GM12878 (cell line): ENCODE results near the gene SLC12A3. TPM values are rescaled to one million over a fixed set of nuclear protein-coding genes. Genes with fewer than 3 reads are reported as not detected.

Experiments used
- ATF7 ChIP-seq: fragments of 450-650 bp; IDR thresholded peaks from 2 replicates; pipeline ENCODE4 v1.6.1; 2016; ENCODE audit warnings: low read depth, mild to moderate bottlenecking
- BCL11A ChIP-seq: IDR thresholded peaks from 2 replicates; pipeline ENCODE4 v1.6.1; 2011; ENCODE audit warnings: low read depth, low read length
- BRCA1 ChIP-seq: IDR thresholded peaks from 2 replicates; pipeline ENCODE4 v1.6.1; 2011; ENCODE audit warnings: low read depth, low read length, improper control_type of control experiment
- CBX5 ChIP-seq: sonication (generic); IDR thresholded peaks from 2 replicates; pipeline ENCODE4 v1.6.1; 2016; ENCODE audit warnings: low read depth, moderate library complexity, mild to moderate bottlenecking, inconsistent platforms
- EGR1 ChIP-seq, 2 experiments: IDR thresholded peaks; 1 replicate in 1 of 2; 2 replicates in 1 of 2; pipeline ENCODE4 v1.6.1; 2011 to 2012; ENCODE audit warnings: low read depth in 2 of 2, low read length in 2 of 2, borderline replicate concordance in 1 of 2, mild to moderate bottlenecking in 1 of 2, moderate library complexity in 1 of 2
- ETV6 ChIP-seq, 2 experiments: fragments of 450-650 bp in 1 of 2; IDR thresholded peaks in 1 of 2; conservative IDR thresholded peaks in 1 of 2; 2 replicates each; pipeline ENCODE4 v1.6.1; 2014; ENCODE audit warnings: antibody characterized with exemption in 1 of 2, borderline replicate concordance in 1 of 2, low read depth in 1 of 2, mild to moderate bottlenecking in 1 of 2, moderate library complexity in 1 of 2
- HDGF ChIP-seq: fragments of 450-650 bp; IDR thresholded peaks from 2 replicates; pipeline ENCODE4 v1.6.1; 2016; ENCODE audit warnings: antibody characterized with exemption
- JUNB ChIP-seq: IDR thresholded peaks from 2 replicates; pipeline ENCODE4 v1.6.1; 2016; ENCODE audit warnings: antibody characterized with exemption, mild to moderate bottlenecking
- MTA3 ChIP-seq: IDR thresholded peaks from 2 replicates; pipeline ENCODE4 v1.6.1; 2012; ENCODE audit warnings: low read length, inconsistent platforms, borderline replicate concordance
- POLR2AphosphoS2 ChIP-seq: IDR thresholded peaks from 2 replicates; pipeline ENCODE4 v1.6.1; 2011; ENCODE audit warnings: low read depth, mild to moderate bottlenecking, low read length, improper control_type of control experiment, moderate library complexity
- POLR2AphosphoS5 ChIP-seq: IDR thresholded peaks from 2 replicates; pipeline ENCODE4 v1.6.1; 2011; ENCODE audit warnings: mild to moderate bottlenecking, low read length, inconsistent platforms
- POU2F2 ChIP-seq: IDR thresholded peaks from 3 replicates; pipeline ENCODE4 v1.6.1; 2011; ENCODE audit warnings: low read depth, mild to moderate bottlenecking, low read length, borderline replicate concordance
- RCOR1 ChIP-seq: conservative IDR thresholded peaks from 2 replicates; pipeline ENCODE4 v1.6.1; 2012; ENCODE audit warnings: low read depth, low read length, improper control_type of control experiment
- SREBF1 ChIP-seq: IDR thresholded peaks from 2 replicates; pipeline ENCODE4 v1.6.1; 2012; ENCODE audit warnings: mild to moderate bottlenecking, low read length
- SREBF2 ChIP-seq: IDR thresholded peaks from 2 replicates; pipeline ENCODE4 v1.6.1; 2012; ENCODE audit warnings: mild to moderate bottlenecking, low read length
- STAT3 ChIP-seq: IDR thresholded peaks from 2 replicates; pipeline ENCODE4 v1.6.1; 2011; ENCODE audit warnings: low read depth, low read length, improper control_type of control experiment
- ZBED1 ChIP-seq: IDR thresholded peaks from 2 replicates; pipeline ENCODE4 v1.6.1; 2016; ENCODE audit warnings: borderline replicate concordance
- ZNF274 ChIP-seq: IDR thresholded peaks from one replicate; pipeline ENCODE4 v1.8.0; 2011; ENCODE audit not compliant: insufficient read length, insufficient read depth
- ZNF622 ChIP-seq: fragments of 450-650 bp; IDR thresholded peaks from 2 replicates; pipeline ENCODE4 v1.6.1; 2017; ENCODE audit warnings: mild to moderate bottlenecking, inconsistent platforms
- polyA plus RNA-seq, 11 experiments: library from polyadenylated mRNA; depleted of rRNA in 4 of 11; unstranded in 6 of 11; stranded (reverse) in 5 of 11; fragments of >200 nt; fragmentation: Nextera tagmentation in 4 of 11; fragmentation: Illumina TruSeq in 1 of 11; extraction: Ambion mirVana in 4 of 11; extraction: Trizol in 1 of 11; gene quantifications; 1 replicate in 1 of 11; 2 replicates in 10 of 11; pipeline versions ENCODE4 v1.2.1 to v1.2.3, GENCODE V29; 2011 to 2016; ENCODE audit warnings: inconsistent platforms in 2 of 11, missing spikeins in 2 of 11, low read depth in 1 of 11
- total RNA-seq, 4 experiments: library from RNA; depleted of rRNA in 3 of 4; stranded (reverse); fragments of >200 nt in 3 of 4; fragmentation: Illumina TruSeq in 1 of 4; extraction: Trizol in 1 of 4; gene quantifications; 2 replicates each; pipeline versions ENCODE4 v1.2.1 to v1.2.3, GENCODE V29; 2013 to 2021
- TF ChIP-seq, protein P1 (sequence below): IDR thresholded peaks from 2 replicates; pipeline ENCODE4 v1.6.1; 2011; ENCODE audit warnings: low read depth, low read length, improper control_type of control experiment, borderline replicate concordance
- TF ChIP-seq, protein P2 (sequence below): fragments of 450-650 bp; IDR thresholded peaks from 2 replicates; pipeline ENCODE4 v1.6.1; 2017; ENCODE audit warnings: borderline replicate concordance
- TF ChIP-seq, protein P3 (sequence below): fragments of 450-650 bp; IDR thresholded peaks from 2 replicates; pipeline ENCODE4 v1.6.1; 2014; ENCODE audit warnings: mild to moderate bottlenecking
- TF ChIP-seq, protein P4 (sequence below): IDR thresholded peaks from 2 replicates; pipeline ENCODE4 v1.6.1; 2012; ENCODE audit warnings: low read depth, low read length, improper control_type of control experiment
- TF ChIP-seq, protein P5 (sequence below): fragments of 450-650 bp; conservative IDR thresholded peaks from 2 replicates; pipeline ENCODE4 v1.6.1; 2017; ENCODE audit warnings: mild to moderate bottlenecking, moderate library complexity

The SLC12A3 gene
- total and polyA plus RNA-seq, 10 of the 15 experiments (the other 5 are each of a cell fraction or from before 2014, with no cell fraction given): 0.05 to 6.3 (median 3.1) TPM

DNA sequence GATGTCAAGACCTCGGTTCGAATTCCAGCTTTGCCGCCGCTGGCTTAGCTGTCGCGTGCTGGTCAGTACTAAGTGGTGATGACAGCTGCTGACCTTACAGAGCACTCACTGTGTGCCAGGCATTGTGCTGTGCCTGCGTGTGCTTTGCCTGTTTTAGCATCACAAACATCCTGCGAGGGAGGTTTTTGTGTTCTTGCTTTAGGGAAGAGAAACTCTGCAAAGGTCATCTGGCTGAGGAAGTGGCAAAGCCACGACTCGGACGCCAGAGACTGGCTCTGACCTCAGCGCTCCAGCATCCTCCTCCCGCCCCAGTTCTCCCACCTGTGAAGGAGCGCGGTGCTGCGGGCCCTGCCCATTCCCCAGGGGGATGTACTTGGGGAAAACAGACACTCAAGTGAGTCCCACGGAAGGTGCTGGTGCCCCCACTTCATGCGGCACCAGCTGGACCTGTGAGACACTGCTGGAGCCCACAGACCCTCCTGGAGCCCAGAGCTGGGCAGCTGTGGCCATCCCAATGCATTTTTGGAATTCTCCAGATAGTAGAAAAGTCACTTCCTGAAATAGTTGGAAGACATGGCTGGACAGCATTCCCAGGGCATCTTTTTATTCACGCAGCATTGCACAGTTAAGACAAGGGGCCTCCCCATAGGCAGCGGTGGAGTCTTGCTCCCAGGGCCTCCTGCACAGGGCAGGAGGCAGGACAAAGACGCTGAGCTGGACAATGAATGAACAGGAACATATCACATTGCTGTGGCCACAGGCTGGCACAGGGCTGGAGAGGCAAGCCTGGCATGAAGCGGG lies 47.0 kb downstream of the SLC12A3 start (continued):
- no peak for TF ChIP-seq EGR1 (IDR thresholded peaks at IDR 0.05; ENCODE audit: borderline replicate concordance in 1 of 2, low read depth in 2 of 2, low read length in 2 of 2)
- TF ChIP-seq, protein P1, sequence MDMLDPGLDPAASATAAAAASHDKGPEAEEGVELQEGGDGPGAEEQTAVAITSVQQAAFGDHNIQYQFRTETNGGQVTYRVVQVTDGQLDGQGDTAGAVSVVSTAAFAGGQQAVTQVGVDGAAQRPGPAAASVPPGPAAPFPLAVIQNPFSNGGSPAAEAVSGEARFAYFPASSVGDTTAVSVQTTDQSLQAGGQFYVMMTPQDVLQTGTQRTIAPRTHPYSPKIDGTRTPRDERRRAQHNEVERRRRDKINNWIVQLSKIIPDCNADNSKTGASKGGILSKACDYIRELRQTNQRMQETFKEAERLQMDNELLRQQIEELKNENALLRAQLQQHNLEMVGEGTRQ: no peak
- TF ChIP-seq, protein P2, sequence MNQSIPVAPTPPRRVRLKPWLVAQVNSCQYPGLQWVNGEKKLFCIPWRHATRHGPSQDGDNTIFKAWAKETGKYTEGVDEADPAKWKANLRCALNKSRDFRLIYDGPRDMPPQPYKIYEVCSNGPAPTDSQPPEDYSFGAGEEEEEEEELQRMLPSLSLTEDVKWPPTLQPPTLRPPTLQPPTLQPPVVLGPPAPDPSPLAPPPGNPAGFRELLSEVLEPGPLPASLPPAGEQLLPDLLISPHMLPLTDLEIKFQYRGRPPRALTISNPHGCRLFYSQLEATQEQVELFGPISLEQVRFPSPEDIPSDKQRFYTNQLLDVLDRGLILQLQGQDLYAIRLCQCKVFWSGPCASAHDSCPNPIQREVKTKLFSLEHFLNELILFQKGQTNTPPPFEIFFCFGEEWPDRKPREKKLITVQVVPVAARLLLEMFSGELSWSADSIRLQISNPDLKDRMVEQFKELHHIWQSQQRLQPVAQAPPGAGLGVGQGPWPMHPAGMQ: no peak
- TF ChIP-seq, protein P3, sequence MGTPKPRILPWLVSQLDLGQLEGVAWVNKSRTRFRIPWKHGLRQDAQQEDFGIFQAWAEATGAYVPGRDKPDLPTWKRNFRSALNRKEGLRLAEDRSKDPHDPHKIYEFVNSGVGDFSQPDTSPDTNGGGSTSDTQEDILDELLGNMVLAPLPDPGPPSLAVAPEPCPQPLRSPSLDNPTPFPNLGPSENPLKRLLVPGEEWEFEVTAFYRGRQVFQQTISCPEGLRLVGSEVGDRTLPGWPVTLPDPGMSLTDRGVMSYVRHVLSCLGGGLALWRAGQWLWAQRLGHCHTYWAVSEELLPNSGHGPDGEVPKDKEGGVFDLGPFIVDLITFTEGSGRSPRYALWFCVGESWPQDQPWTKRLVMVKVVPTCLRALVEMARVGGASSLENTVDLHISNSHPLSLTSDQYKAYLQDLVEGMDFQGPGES: no peak
- TF ChIP-seq ETV6 (conservative IDR thresholded peaks at IDR 0.05 in 1 of 2, IDR thresholded peaks at IDR 0.05 in 1 of 2; ENCODE audit: borderline replicate concordance in 1 of 2, low read depth in 1 of 2): peak in 1 of 2 experiments; percentile 66; a peak in 2 of 4 replicates
- TF ChIP-seq, protein P4, sequence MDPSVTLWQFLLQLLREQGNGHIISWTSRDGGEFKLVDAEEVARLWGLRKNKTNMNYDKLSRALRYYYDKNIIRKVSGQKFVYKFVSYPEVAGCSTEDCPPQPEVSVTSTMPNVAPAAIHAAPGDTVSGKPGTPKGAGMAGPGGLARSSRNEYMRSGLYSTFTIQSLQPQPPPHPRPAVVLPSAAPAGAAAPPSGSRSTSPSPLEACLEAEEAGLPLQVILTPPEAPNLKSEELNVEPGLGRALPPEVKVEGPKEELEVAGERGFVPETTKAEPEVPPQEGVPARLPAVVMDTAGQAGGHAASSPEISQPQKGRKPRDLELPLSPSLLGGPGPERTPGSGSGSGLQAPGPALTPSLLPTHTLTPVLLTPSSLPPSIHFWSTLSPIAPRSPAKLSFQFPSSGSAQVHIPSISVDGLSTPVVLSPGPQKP: no peak
- no peak; the same call in 1 of the 2 replicates for TF ChIP-seq JUNB
- peak; percentile 55; the same call in 1 of the 2 replicates for TF ChIP-seq MTA3
- TF ChIP-seq POU2F2: peak; percentile 87; the same call in 2 of the 3 replicates
- no peak for TF ChIP-seq SREBF1
- no peak for TF ChIP-seq ZNF622
- peak; percentile 95 for TF ChIP-seq BCL11A
- no peak for TF ChIP-seq SREBF2
- 0 out of 2 replicates have a peak, but pooled peaks have one; percentile 53 for TF ChIP-seq RCOR1
- 0 out of 2 replicates have a peak, but pooled peaks have one; percentile 38 for TF ChIP-seq STAT3
- TF ChIP-seq, protein P5, sequence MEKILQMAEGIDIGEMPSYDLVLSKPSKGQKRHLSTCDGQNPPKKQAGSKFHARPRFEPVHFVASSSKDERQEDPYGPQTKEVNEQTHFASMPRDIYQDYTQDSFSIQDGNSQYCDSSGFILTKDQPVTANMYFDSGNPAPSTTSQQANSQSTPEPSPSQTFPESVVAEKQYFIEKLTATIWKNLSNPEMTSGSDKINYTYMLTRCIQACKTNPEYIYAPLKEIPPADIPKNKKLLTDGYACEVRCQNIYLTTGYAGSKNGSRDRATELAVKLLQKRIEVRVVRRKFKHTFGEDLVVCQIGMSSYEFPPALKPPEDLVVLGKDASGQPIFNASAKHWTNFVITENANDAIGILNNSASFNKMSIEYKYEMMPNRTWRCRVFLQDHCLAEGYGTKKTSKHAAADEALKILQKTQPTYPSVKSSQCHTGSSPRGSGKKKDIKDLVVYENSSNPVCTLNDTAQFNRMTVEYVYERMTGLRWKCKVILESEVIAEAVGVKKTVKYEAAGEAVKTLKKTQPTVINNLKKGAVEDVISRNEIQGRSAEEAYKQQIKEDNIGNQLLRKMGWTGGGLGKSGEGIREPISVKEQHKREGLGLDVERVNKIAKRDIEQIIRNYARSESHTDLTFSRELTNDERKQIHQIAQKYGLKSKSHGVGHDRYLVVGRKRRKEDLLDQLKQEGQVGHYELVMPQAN: no peak; the same call in 1 of the 2 replicates
- peak; percentile 22; the same call in 1 of the 2 replicates for TF ChIP-seq POLR2AphosphoS5
- no peak for TF ChIP-seq ZNF274
- 0 out of 2 replicates have a peak, but pooled peaks have one; percentile 45 for TF ChIP-seq POLR2AphosphoS2
- TF ChIP-seq ZBED1: peak; percentile 79; the same call in 1 of the 2 replicates
- peak; percentile 81; the same call in 1 of the 2 replicates for TF ChIP-seq ATF7
- no peak for TF ChIP-seq BRCA1
- TF ChIP-seq HDGF: no peak; the same call in 1 of the 2 replicates
- no peak for TF ChIP-seq CBX5
